ENCODE data around the gene OR5C1. TPM values are rescaled to one million over a fixed set of nuclear protein-coding genes. Genes with fewer than 3 reads are reported as not detected.

The OR5C1 gene
- total RNA-seq, 1 experiment from 2014 or later = not detected

DNA sequence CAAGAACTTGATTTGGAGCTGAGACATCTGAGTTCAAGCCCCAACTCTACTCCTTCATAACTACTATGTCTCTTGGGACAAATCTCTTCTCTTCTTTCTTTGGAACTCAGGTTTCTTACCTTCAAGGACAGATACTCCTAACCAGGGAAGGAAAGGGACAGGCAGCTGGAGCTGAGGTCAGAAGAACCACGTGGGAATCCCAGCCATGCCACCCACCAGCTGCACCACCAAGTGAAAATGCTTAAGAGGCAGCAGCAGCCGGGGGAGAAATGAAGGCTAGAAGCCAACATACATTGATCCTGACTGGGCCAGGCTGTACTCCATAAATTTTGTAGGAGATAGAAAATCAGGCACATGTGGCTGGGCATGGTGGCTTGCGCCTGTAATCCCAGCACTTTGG is 9.6 kb upstream of the OR5C1 start:
- no peak overlapping the region for H3K27ac ChIP-seq
- no peaks in the 10 kb centered on the region for H3F3A ChIP-seq (ENCODE audit: insufficient read depth, low read depth)
- H3K36me3 ChIP-seq (ENCODE audit: low read depth) = no peaks in the 10 kb centered on the region
- no peaks in the 10 kb centered on the region for H4K20me1 ChIP-seq (ENCODE audit: insufficient read depth)
- H3K4me3 ChIP-seq = no peak overlapping the region
- H3K9me2 ChIP-seq (ENCODE audit: insufficient read depth) = no peaks in the 10 kb centered on the region; the same call in 1 of the 2 replicates
- H3K27me3 ChIP-seq (ENCODE audit: insufficient read depth, low read depth) = no peaks in the 10 kb centered on the region
- H3K4me1 ChIP-seq (replicated peaks; ENCODE audit: insufficient read depth) = peaks cover 19% of the 10 kb centered on the region
- POLR2A ChIA-PET (ENCODE audit: unreplicated experiment) = no interaction called here
- CTCF ChIA-PET = no interaction called here
- H2AFZ ChIP-seq = no peak overlapping the region
- H3K79me2 ChIP-seq (ENCODE audit: low read depth) = no peaks in the 10 kb centered on the region
- no peak overlapping the region for H3K4me2 ChIP-seq
- TF ChIP-seq CTCF (conservative IDR thresholded peaks at IDR 0.05) (no peak), EZH2 (IDR thresholded peaks at IDR 0.05; ENCODE audit: low read depth) (no peak)
- intact Hi-C loops (cut with micrococcal nuclease; ENCODE audit: unreplicated experiment) = no loop called here
- DNase-seq = no peak
- BruUV-seq (replicated peaks) = no TSS peak
- H3K9me3 ChIP-seq (ENCODE audit: insufficient read depth, low read depth) = no peaks in the 10 kb centered on the region

GRCh38 chr9:122780026-122780425 is 8.7 kb upstream of the OR5C1 start:
- no peak overlapping the region for H3K27ac ChIP-seq
- H3K4me2 ChIP-seq = no peak overlapping the region
- peak in 1 of 2 experiments; percentile 45 for DNase-seq
- ChIA-PET POLR2A (ENCODE audit: unreplicated experiment) (no interaction called here), CTCF (no interaction called here)
- no peaks in the 10 kb centered on the region for H4K20me1 ChIP-seq (ENCODE audit: insufficient read depth)
- H3F3A ChIP-seq (ENCODE audit: insufficient read depth, low read depth) = no peaks in the 10 kb centered on the region
- no peak overlapping the region for H2AFZ ChIP-seq
- no peak for TF ChIP-seq CTCF (conservative IDR thresholded peaks at IDR 0.05)
- TF ChIP-seq EZH2 (IDR thresholded peaks at IDR 0.05; ENCODE audit: low read depth) = no peak
- H3K4me3 ChIP-seq = no peak overlapping the region
- intact Hi-C loops (cut with micrococcal nuclease; ENCODE audit: unreplicated experiment) = no loop called here
- no peaks in the 10 kb centered on the region for H3K27me3 ChIP-seq (ENCODE audit: insufficient read depth, low read depth)
- BruUV-seq (replicated peaks) = no TSS peak
- no peaks in the 10 kb centered on the region for H3K79me2 ChIP-seq (ENCODE audit: low read depth)
- H3K36me3 ChIP-seq (ENCODE audit: low read depth) = no peaks in the 10 kb centered on the region
- no peaks in the 10 kb centered on the region; the same call in 1 of the 2 replicates for H3K9me2 ChIP-seq (ENCODE audit: insufficient read depth)
- H3K9me3 ChIP-seq (ENCODE audit: insufficient read depth, low read depth) = no peaks in the 10 kb centered on the region
- peaks cover 19% of the 10 kb centered on the region for H3K4me1 ChIP-seq (replicated peaks; ENCODE audit: insufficient read depth)

DNA sequence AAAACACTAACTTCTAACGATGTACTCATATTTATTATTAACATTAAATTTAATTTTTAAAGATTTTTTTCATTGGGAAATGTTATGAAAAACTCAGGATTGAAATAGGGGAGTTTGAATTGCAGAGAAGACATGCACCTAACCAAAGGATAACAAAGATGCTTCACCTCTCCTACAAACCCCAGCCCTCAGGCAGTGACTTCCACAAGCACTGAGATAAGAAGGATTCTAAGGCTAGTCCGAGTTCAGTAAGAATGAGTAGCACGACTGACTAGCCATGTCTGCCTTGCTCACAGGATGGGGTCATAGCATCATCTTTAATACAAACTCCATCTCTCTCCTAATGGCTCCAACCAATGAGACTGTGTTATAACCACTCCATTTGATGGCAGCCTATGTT is 7.1 kb upstream of the OR5C1 start:
- TF ChIP-seq CTCF (conservative IDR thresholded peaks at IDR 0.05) = no peak
- TF ChIP-seq EZH2 (IDR thresholded peaks at IDR 0.05; ENCODE audit: low read depth) = no peak
- Histone ChIP-seq H3K4me3 (no peak overlapping the region), H3K79me2 (ENCODE audit: low read depth) (no peaks in the 10 kb centered on the region), H3K4me2 (no peak overlapping the region), H3F3A (ENCODE audit: insufficient read depth, low read depth) (no peaks in the 10 kb centered on the region), H3K36me3 (ENCODE audit: low read depth) (no peaks in the 10 kb centered on the region), H4K20me1 (ENCODE audit: insufficient read depth) (no peaks in the 10 kb centered on the region), H3K4me1 (replicated peaks; ENCODE audit: insufficient read depth) (peaks cover 19% of the 10 kb centered on the region), H3K9me2 (ENCODE audit: insufficient read depth) (no peaks in the 10 kb centered on the region; the same call in 1 of the 2 replicates), H3K9me3 (ENCODE audit: insufficient read depth, low read depth) (no peaks in the 10 kb centered on the region), H3K27ac (no peak overlapping the region), H2AFZ (no peak overlapping the region), H3K27me3 (ENCODE audit: insufficient read depth, low read depth) (no peaks in the 10 kb centered on the region)
- DNase-seq = no peak
- intact Hi-C loops (cut with micrococcal nuclease; ENCODE audit: unreplicated experiment) = no loop called here
- BruUV-seq (replicated peaks) = no TSS peak
- CTCF ChIA-PET = no interaction called here
- POLR2A ChIA-PET (ENCODE audit: unreplicated experiment) = no interaction called here
